ENCODE data around the gene GLI1.
"Not testable (repeated sequence)": the region's sequence is repeated elsewhere in the genome, so short reads cannot be mapped to it uniquely, and the experiment has no call there.

GLI1 gene

GRCh38 chr12:57511588-57512325 lies 52.2 kb downstream of the GLI1 start:
- H4K20me1 ChIP-seq (ENCODE audit: low read depth, low read length): no peaks in the 10 kb centered on the region

GRCh38 chr12:57512665-57513064 lies 53.1 kb downstream of the GLI1 start:
- Histone ChIP-seq H3K9ac (ENCODE audit: low read length) (no peak overlapping the region), H3K9me3 (ENCODE audit: insufficient read depth, low read length) (no peaks in the 10 kb centered on the region), H3F3A (ENCODE audit: insufficient read depth) (peaks cover 38% of the 10 kb centered on the region), H3K4me3 (ENCODE audit: insufficient read depth, low read length, poor library complexity, severe bottlenecking) (no peak overlapping the region), H2AFZ (ENCODE audit: low read depth, low read length, severe bottlenecking) (no peak overlapping the region), H3K27me3 (ENCODE audit: low read length) (no peaks in the 10 kb centered on the region), H3K79me2 (ENCODE audit: insufficient read depth, low read length) (no peaks in the 10 kb centered on the region), H3K9me2 (replicated peaks; ENCODE audit: insufficient read depth, low read length) (no peaks in the 10 kb centered on the region), H3K36me3 (ENCODE audit: low read length) (peaks cover 20% of the 10 kb centered on the region), H3K27ac (ENCODE audit: low read depth, low read length) (no peak overlapping the region), H3K4me2 (ENCODE audit: low read depth, low read length, poor library complexity, severe bottlenecking) (no peak overlapping the region), H4K20me1 (ENCODE audit: low read depth, low read length) (no peaks in the 10 kb centered on the region)
- TF ChIP-seq EZH2phosphoT487 (conservative IDR thresholded peaks at IDR 0.05; ENCODE audit: low read length) (no peak), CTCF (IDR thresholded peaks at IDR 0.05; ENCODE audit: insufficient read depth, low read length, poor library complexity, severe bottlenecking) (no peak)

More at GRCh38 chr12:57511588-57512325, 52.2 kb downstream of the GLI1 start:
- H3K27me3 ChIP-seq (ENCODE audit: low read length): no peaks in the 10 kb centered on the region
- TF ChIP-seq EZH2phosphoT487 (conservative IDR thresholded peaks at IDR 0.05; ENCODE audit: low read length): no peak
- TF ChIP-seq CTCF (IDR thresholded peaks at IDR 0.05; ENCODE audit: insufficient read depth, low read length, poor library complexity, severe bottlenecking): no peak
- peaks cover 33% of the 10 kb centered on the region for H3F3A ChIP-seq (ENCODE audit: insufficient read depth)
- no peaks in the 10 kb centered on the region for H3K79me2 ChIP-seq (ENCODE audit: insufficient read depth, low read length)
- H2AFZ ChIP-seq (ENCODE audit: low read depth, low read length, severe bottlenecking): no peak overlapping the region
- H3K9me2 ChIP-seq (replicated peaks; ENCODE audit: insufficient read depth, low read length): no peaks in the 10 kb centered on the region
- no peak overlapping the region for H3K9ac ChIP-seq (ENCODE audit: low read length)
- no peak overlapping the region for H3K27ac ChIP-seq (ENCODE audit: low read depth, low read length)
- no peaks in the 10 kb centered on the region for H3K9me3 ChIP-seq (ENCODE audit: insufficient read depth, low read length)
- H3K36me3 ChIP-seq (ENCODE audit: low read length): peaks cover 17% of the 10 kb centered on the region; the same call in 1 of the 2 replicates
- no peak overlapping the region for H3K4me3 ChIP-seq (ENCODE audit: insufficient read depth, low read length, poor library complexity, severe bottlenecking)
- H3K4me2 ChIP-seq (ENCODE audit: low read depth, low read length, poor library complexity, severe bottlenecking): no peak overlapping the region

- TF ChIP-seq CTCF (IDR thresholded peaks at IDR 0.05; ENCODE audit: insufficient read depth, low read length, poor library complexity, severe bottlenecking): no peak
- TF ChIP-seq EZH2phosphoT487 (conservative IDR thresholded peaks at IDR 0.05; ENCODE audit: low read length): no peak
These were observed 53.7 kb downstream of the GLI1 start for GRCh38 chr12:57513266-57513665.

GRCh38 chr12:57513677-57514076 lies 54.1 kb downstream of the GLI1 start:
- H3K9me3 ChIP-seq (ENCODE audit: insufficient read depth, low read length); H3K9ac ChIP-seq (ENCODE audit: low read length); H4K20me1 ChIP-seq (ENCODE audit: low read depth, low read length); H3K79me2 ChIP-seq (ENCODE audit: insufficient read depth, low read length); H3K4me2 ChIP-seq (ENCODE audit: low read depth, low read length, poor library complexity, severe bottlenecking); H3K4me3 ChIP-seq (ENCODE audit: insufficient read depth, low read length, poor library complexity, severe bottlenecking); H3K27ac ChIP-seq (ENCODE audit: low read depth, low read length); H3K9me2 ChIP-seq (replicated peaks; ENCODE audit: insufficient read depth, low read length); H3K27me3 ChIP-seq (ENCODE audit: low read length); H2AFZ ChIP-seq (ENCODE audit: low read depth, low read length, severe bottlenecking): not testable (repeated sequence)
- H3K36me3 ChIP-seq (ENCODE audit: low read length): peaks cover 20% of the 10 kb centered on the region
- H3F3A ChIP-seq (ENCODE audit: insufficient read depth): peaks cover 43% of the 10 kb centered on the region

More at GRCh38 chr12:57513266-57513665, 53.7 kb downstream of the GLI1 start:
- Histone ChIP-seq H3K4me2 (ENCODE audit: low read depth, low read length, poor library complexity, severe bottlenecking) (no peak overlapping the region), H3K4me3 (ENCODE audit: insufficient read depth, low read length, poor library complexity, severe bottlenecking) (no peak overlapping the region), H3F3A (ENCODE audit: insufficient read depth) (peaks cover 42% of the 10 kb centered on the region), H3K36me3 (ENCODE audit: low read length) (peaks cover 20% of the 10 kb centered on the region), H3K27me3 (ENCODE audit: low read length) (no peaks in the 10 kb centered on the region), H3K9me3 (ENCODE audit: insufficient read depth, low read length) (no peaks in the 10 kb centered on the region), H3K27ac (ENCODE audit: low read depth, low read length) (no peak overlapping the region), H3K9ac (ENCODE audit: low read length) (no peak overlapping the region), H2AFZ (ENCODE audit: low read depth, low read length, severe bottlenecking) (no peak overlapping the region), H4K20me1 (ENCODE audit: low read depth, low read length) (no peaks in the 10 kb centered on the region), H3K79me2 (ENCODE audit: insufficient read depth, low read length) (peaks cover 4% of the 10 kb centered on the region), H3K9me2 (replicated peaks; ENCODE audit: insufficient read depth, low read length) (no peaks in the 10 kb centered on the region)

GRCh38 chr12:57514246-57514645 lies 54.7 kb downstream of the GLI1 start:
- H3K27ac ChIP-seq (ENCODE audit: low read depth, low read length); H3K9me2 ChIP-seq (replicated peaks; ENCODE audit: insufficient read depth, low read length); H3K9ac ChIP-seq (ENCODE audit: low read length); H4K20me1 ChIP-seq (ENCODE audit: low read depth, low read length); H3K9me3 ChIP-seq (ENCODE audit: insufficient read depth, low read length); H2AFZ ChIP-seq (ENCODE audit: low read depth, low read length, severe bottlenecking); H3K4me2 ChIP-seq (ENCODE audit: low read depth, low read length, poor library complexity, severe bottlenecking); H3K27me3 ChIP-seq (ENCODE audit: low read length); H3K4me3 ChIP-seq (ENCODE audit: insufficient read depth, low read length, poor library complexity, severe bottlenecking): not testable (repeated sequence)
- Histone ChIP-seq H3K79me2 (ENCODE audit: insufficient read depth, low read length) (peaks cover 13% of the 10 kb centered on the region), H3K36me3 (ENCODE audit: low read length) (peaks cover 20% of the 10 kb centered on the region), H3F3A (ENCODE audit: insufficient read depth) (peaks cover 40% of the 10 kb centered on the region)
